ENCODE measurements around the gene COX7A2.

The COX7A2 gene

GRCh38 chr6:75268121-75268987, 24.8 kb upstream of the COX7A2 start:
- DNase-seq (ENCODE audit: low spot score): no peak

GRCh38 chr6:75267461-75267860, 23.9 kb upstream of the COX7A2 start:
- peak; percentile 14 for DNase-seq (ENCODE audit: low spot score)

- DNase-seq (ENCODE audit: low spot score): peak; percentile 64
Observed at GRCh38 chr6:75266716-75267291, 23.2 kb upstream of the COX7A2 start.

GRCh38 chr6:75263401-75263750, 19.8 kb upstream of the COX7A2 start:
- DNase-seq (ENCODE audit: low spot score): no peak

GRCh38 chr6:75262716-75263400, 19.3 kb upstream of the COX7A2 start:
- DNase-seq (ENCODE audit: low spot score): no peak

- no peak for DNase-seq (ENCODE audit: low spot score)
Observed at GRCh38 chr6:75261299-75261698, 17.7 kb upstream of the COX7A2 start.

- DNase-seq (ENCODE audit: low spot score): no peak
Observed at GRCh38 chr6:75257343-75258087, 13.9 kb upstream of the COX7A2 start.

- no peak for DNase-seq (ENCODE audit: low spot score)
Observed at GRCh38 chr6:75250552-75250951, 7.0 kb upstream of the COX7A2 start.

GRCh38 chr6:75249837-75250236, 6.2 kb upstream of the COX7A2 start:
- DNase-seq (ENCODE audit: low spot score): no peak

- DNase-seq (ENCODE audit: low spot score): no peak
Observed at GRCh38 chr6:75246386-75246785, 2.8 kb upstream of the COX7A2 start.

- no peak for DNase-seq (ENCODE audit: low spot score)
Observed at GRCh38 chr6:75244063-75244584, 523 bp upstream of the COX7A2 start.

GRCh38 chr6:75236630-75237029, 7.0 kb downstream of the COX7A2 start:
- DNase-seq (ENCODE audit: low spot score): no peak

GRCh38 chr6:75235271-75235670, 8.3 kb downstream of the COX7A2 start:
- DNase-seq (ENCODE audit: low spot score): no peak

GRCh38 chr6:75234126-75234865, 9.3 kb downstream of the COX7A2 start:
- peak; percentile 62 for DNase-seq (ENCODE audit: low spot score)

- no peak for DNase-seq (ENCODE audit: low spot score)
Observed at GRCh38 chr6:75233092-75233615, 10.4 kb downstream of the COX7A2 start.

- DNase-seq (ENCODE audit: low spot score): peak; percentile 50
Observed at GRCh38 chr6:75230484-75231325, 12.9 kb downstream of the COX7A2 start.

GRCh38 chr6:75224303-75224926, 19.2 kb downstream of the COX7A2 start:
- DNase-seq (ENCODE audit: low spot score): no peak

- DNase-seq (ENCODE audit: low spot score): no peak
Observed at GRCh38 chr6:75223428-75223827, 20.2 kb downstream of the COX7A2 start.

GRCh38 chr6:75222261-75222660, 21.3 kb downstream of the COX7A2 start:
- DNase-seq (ENCODE audit: low spot score): no peak

- no peak for DNase-seq (ENCODE audit: low spot score)
Observed at GRCh38 chr6:75221116-75221515, 22.5 kb downstream of the COX7A2 start.
